HG02678 (cell line): ENCODE data around the gene SPI1.
"Not testable (repeated sequence)": the region's sequence is repeated elsewhere in the genome, so short reads cannot be mapped to it uniquely, and the experiment has no call there.

Experiments
- ATAC-seq: cut with Tn5 transposase; IDR thresholded peaks from one replicate; pipeline ENCODE4 v1.9.1; 2021; ENCODE audit warnings: mild to moderate bottlenecking, moderate library complexity; ENCODE audit not compliant: unreplicated experiment

Gene SPI1

GRCh38 chr11:47327949-47328348, 50.4 kb downstream of the SPI1 start:
- ATAC-seq = no peak

- ATAC-seq = no peak
These were observed 51.3 kb downstream of the SPI1 start for GRCh38 chr11:47327025-47327424.

- no peak for ATAC-seq
These were observed 52.1 kb downstream of the SPI1 start for GRCh38 chr11:47326198-47326597.

- no peak for ATAC-seq
These were observed 52.9 kb downstream of the SPI1 start for GRCh38 chr11:47325271-47326041.

GRCh38 chr11:47324520-47324919, 53.8 kb downstream of the SPI1 start:
- ATAC-seq = no peak

- no peak for ATAC-seq
These were observed 60.2 kb downstream of the SPI1 start for GRCh38 chr11:47318166-47318565.

GRCh38 chr11:47317064-47317828, 61.1 kb downstream of the SPI1 start:
- peak; percentile 43 for ATAC-seq

- not testable (repeated sequence) for ATAC-seq
These were observed 61.8 kb downstream of the SPI1 start for GRCh38 chr11:47316501-47316900.

GRCh38 chr11:47314992-47315391, 63.4 kb downstream of the SPI1 start:
- no peak for ATAC-seq

- no peak for ATAC-seq
These were observed 70.1 kb downstream of the SPI1 start for GRCh38 chr11:47308050-47308823.

- ATAC-seq = no peak
These were observed 71.9 kb downstream of the SPI1 start for GRCh38 chr11:47306484-47306844.

- no peak for ATAC-seq
These were observed 72.4 kb downstream of the SPI1 start for GRCh38 chr11:47305734-47306483.
